Measurements from ENCODE around the gene DHRSX.

- TF ChIP-seq, protein P1, sequence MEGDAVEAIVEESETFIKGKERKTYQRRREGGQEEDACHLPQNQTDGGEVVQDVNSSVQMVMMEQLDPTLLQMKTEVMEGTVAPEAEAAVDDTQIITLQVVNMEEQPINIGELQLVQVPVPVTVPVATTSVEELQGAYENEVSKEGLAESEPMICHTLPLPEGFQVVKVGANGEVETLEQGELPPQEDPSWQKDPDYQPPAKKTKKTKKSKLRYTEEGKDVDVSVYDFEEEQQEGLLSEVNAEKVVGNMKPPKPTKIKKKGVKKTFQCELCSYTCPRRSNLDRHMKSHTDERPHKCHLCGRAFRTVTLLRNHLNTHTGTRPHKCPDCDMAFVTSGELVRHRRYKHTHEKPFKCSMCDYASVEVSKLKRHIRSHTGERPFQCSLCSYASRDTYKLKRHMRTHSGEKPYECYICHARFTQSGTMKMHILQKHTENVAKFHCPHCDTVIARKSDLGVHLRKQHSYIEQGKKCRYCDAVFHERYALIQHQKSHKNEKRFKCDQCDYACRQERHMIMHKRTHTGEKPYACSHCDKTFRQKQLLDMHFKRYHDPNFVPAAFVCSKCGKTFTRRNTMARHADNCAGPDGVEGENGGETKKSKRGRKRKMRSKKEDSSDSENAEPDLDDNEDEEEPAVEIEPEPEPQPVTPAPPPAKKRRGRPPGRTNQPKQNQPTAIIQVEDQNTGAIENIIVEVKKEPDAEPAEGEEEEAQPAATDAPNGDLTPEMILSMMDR (IDR thresholded peaks at IDR 0.05 in 2 of 3, conservative IDR thresholded peaks at IDR 0.05 in 1 of 3; ENCODE audit: control insufficient read depth in 2 of 3, extremely low read depth in 1 of 3, insufficient read depth in 1 of 3, low read depth in 3 of 3, low read length in 3 of 3) = no peak
- TF ChIP-seq CHD2 (IDR thresholded peaks at IDR 0.05; ENCODE audit: borderline replicate concordance, low read depth, low read length) = no peak
- no peak for TF ChIP-seq MLLT1 (IDR thresholded peaks at IDR 0.05)
- TF ChIP-seq, protein P2, sequence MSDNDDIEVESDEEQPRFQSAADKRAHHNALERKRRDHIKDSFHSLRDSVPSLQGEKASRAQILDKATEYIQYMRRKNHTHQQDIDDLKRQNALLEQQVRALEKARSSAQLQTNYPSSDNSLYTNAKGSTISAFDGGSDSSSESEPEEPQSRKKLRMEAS (IDR thresholded peaks at IDR 0.05; ENCODE audit: low read depth, low read length) = no peak
- TF ChIP-seq FOXM1 (IDR thresholded peaks at IDR 0.05; ENCODE audit: low read depth, low read length) = no peak
These were observed 12.0 kb downstream of the DHRSX start for GRCh38 chrX:2488621-2489285.
